Endothelial cell of umbilical vein (primary cell): Measurements from ENCODE around the gene HIPK4. TPM values are rescaled to one million over a fixed set of nuclear protein-coding genes. Genes with fewer than 3 reads are reported as not detected.

Experiments used
- BruUV-seq: library from RNA; stranded (reverse); fragments of 400-500 nt; replicated peaks from 2 replicates; lab custom pipeline; 2021; lab: Mats Ljungman, UMichigan
- CTCF ChIA-PET: fragments of 300-600, 350-600 bp; sonication (Branson Sonifier 250); formaldehyde crosslinking; loops from one replicate; lab custom pipeline; 2021; ENCODE audit warnings: antibody characterized with exemption, inconsistent platforms; lab: Charles Lee
- POLR2A ChIA-PET: fragments of 300-600, 350-600 bp; sonication (Branson Sonifier 250); formaldehyde crosslinking; loops from one replicate; lab custom pipeline; 2021; ENCODE audit warnings: antibody characterized with exemption, inconsistent platforms; lab: Charles Lee
- DNase-seq: peaks from one replicate; pipeline ENCODE4 v3.0.0-alpha.2; 2011; ENCODE audit warnings: low read depth, low spot score
- FAIRE-seq: peaks from 2 replicates; lab custom pipeline; 2011; peaks lifted over from hg19 to GRCh38; lab: Jason Lieb, UNC
- H2AFZ ChIP-seq: 2 replicates; pipeline ENCODE4 v1.6.0; 2012; ENCODE audit warnings: low read depth, low read length, control low read depth, inconsistent platforms
- H3K27ac ChIP-seq: 2 replicates; pipeline ENCODE4 v1.5.1; 2011; ENCODE audit warnings: low read depth, mild to moderate bottlenecking, control low read depth, low read length, moderate library complexity; ENCODE audit not compliant: insufficient read depth
- H3K27me3 ChIP-seq, 2 experiments: 2 replicates each; pipeline versions ENCODE4 v1.6.0 to v1.6.1; 2011; ENCODE audit warnings: low read length in 2 of 2, mixed read lengths in 1 of 2; ENCODE audit not compliant: control insufficient read depth in 2 of 2, insufficient read depth in 2 of 2
- H3K36me3 ChIP-seq, 2 experiments: 2 replicates in 1 of 2; 3 replicates in 1 of 2; pipeline ENCODE4 v1.5.1; 2011; ENCODE audit warnings: low read length in 2 of 2, mild to moderate bottlenecking in 1 of 2, moderate library complexity in 1 of 2; ENCODE audit not compliant: control insufficient read depth in 2 of 2, insufficient read depth in 2 of 2; ENCODE audit errors: extremely low read depth in 1 of 2
- H3K4me1 ChIP-seq: 3 replicates; pipeline ENCODE4 v1.5.1; 2011; ENCODE audit warnings: mild to moderate bottlenecking, low read length; ENCODE audit not compliant: control insufficient read depth, insufficient read depth; ENCODE audit errors: extremely low read depth
- H3K4me2 ChIP-seq: 2 replicates; pipeline ENCODE4 v1.6.1; 2011; ENCODE audit warnings: low read length, control low read depth, mixed read lengths; ENCODE audit not compliant: insufficient read depth
- H3K4me3 ChIP-seq, 3 experiments: fragments of 200-600 bp in 1 of 3; sonication (generic), shearing (Covaris generic) in 1 of 3; replicated peaks in 1 of 3; 2 replicates each; pipeline ENCODE4 v1.5.1; 2011 to 2016; ENCODE audit warnings: control low read depth in 3 of 3, low read length in 3 of 3, mild to moderate bottlenecking in 2 of 3, inconsistent platforms in 1 of 3, low read depth in 1 of 3, moderate library complexity in 1 of 3; ENCODE audit not compliant: insufficient read depth in 1 of 3
- H3K79me2 ChIP-seq: 2 replicates; pipeline ENCODE4 v1.6.0; 2012; ENCODE audit warnings: low read length, inconsistent platforms; ENCODE audit not compliant: control insufficient read depth, insufficient read depth
- H3K9ac ChIP-seq: replicated peaks from 2 replicates; pipeline ENCODE3; 2011; ENCODE audit warnings: low read length, control low read depth; ENCODE audit not compliant: insufficient read depth; ENCODE audit errors: extremely low read depth
- H3K9me1 ChIP-seq: replicated peaks from 3 replicates; pipeline ENCODE4 v1.6.0; 2011; ENCODE audit warnings: mild to moderate bottlenecking, low read length; ENCODE audit not compliant: control insufficient read depth, insufficient read depth; ENCODE audit errors: extremely low read depth
- H3K9me3 ChIP-seq: replicated peaks from 2 replicates; pipeline ENCODE4 v1.5.1; 2012; ENCODE audit warnings: low read length, inconsistent platforms; ENCODE audit not compliant: control insufficient read depth, insufficient read depth
- H4K20me1 ChIP-seq: replicated peaks from 2 replicates; pipeline ENCODE3; 2011; ENCODE audit warnings: mild to moderate bottlenecking, low read length; ENCODE audit not compliant: control insufficient read depth, insufficient read depth; ENCODE audit errors: extremely low read depth
- CTCF ChIP-seq, 2 donors: IDR thresholded peaks; 1 replicate in 1 of 2; 2 replicates in 1 of 2; pipeline ENCODE4 v1.5.1; 2011; ENCODE audit warnings: low read length in 2 of 2, mild to moderate bottlenecking in 2 of 2, moderate library complexity in 2 of 2, control low read depth in 1 of 2, inconsistent platforms in 1 of 2, low read depth in 1 of 2; ENCODE audit not compliant: insufficient read depth in 1 of 2; ENCODE audit errors: extremely low read depth in 1 of 2
- EZH2 ChIP-seq: IDR thresholded peaks from 2 replicates; pipeline ENCODE4 v1.6.1; 2012; ENCODE audit warnings: borderline replicate concordance, low read depth, mild to moderate bottlenecking, moderate library complexity, low read length, inconsistent platforms; ENCODE audit not compliant: severe bottlenecking
- GATA2 ChIP-seq: IDR thresholded peaks from 2 replicates; pipeline ENCODE4 v1.7.0; 2011; ENCODE audit warnings: low read depth, mild to moderate bottlenecking, moderate library complexity, mixed read lengths, low read length; ENCODE audit not compliant: insufficient read length, insufficient read depth
- JUN ChIP-seq: IDR thresholded peaks from 2 replicates; pipeline ENCODE4 v1.6.1; 2011; ENCODE audit warnings: borderline replicate concordance, low read depth; ENCODE audit not compliant: insufficient read length, insufficient read depth
- MAX ChIP-seq: IDR thresholded peaks from 2 replicates; pipeline ENCODE4 v1.6.1; 2011; ENCODE audit not compliant: insufficient read depth, insufficient read length
- MYC ChIP-seq: IDR thresholded peaks from one replicate; pipeline ENCODE4 v1.6.1; 2011; ENCODE audit warnings: mild to moderate bottlenecking, low read depth, low read length
- POLR2A ChIP-seq: IDR thresholded peaks from 2 replicates; pipeline ENCODE4 v1.6.1; 2012; ENCODE audit warnings: low read depth, mild to moderate bottlenecking, control low read depth, low read length
- POLR2AphosphoS5 ChIP-seq: IDR thresholded peaks from 2 replicates; pipeline ENCODE4 v1.6.1; 2012; ENCODE audit warnings: low read depth, mild to moderate bottlenecking, control low read depth, low read length, moderate library complexity; ENCODE audit not compliant: insufficient read depth
- dilution Hi-C: fragments of 300-500 bp; cut with MboI; formaldehyde crosslinking; loops from one replicate; pipeline ENCODE4 v1.15.0; 2019; ENCODE audit warnings: low sequenced_read_pairs; ENCODE audit not compliant: extremely low pct_ligation_motif_present
- intact Hi-C: fragments of 100-400 bp; cut with micrococcal nuclease; formaldehyde crosslinking; loops from one replicate; pipeline ENCODE4 v1.10.0; 2022
- polyA plus RNA-seq, 4 experiments: library from polyadenylated mRNA; depleted of rRNA in 3 of 4; stranded (reverse) in 3 of 4; unstranded in 1 of 4; fragments of >200 nt; gene quantifications; 2 replicates each; pipeline versions ENCODE4 v1.2.1 to v1.2.3, GENCODE V29; 2011 to 2012; ENCODE audit warnings: missing spikeins in 1 of 4
- total RNA-seq: library from RNA; stranded (reverse); gene quantifications from 2 replicates; pipeline ENCODE4 v1.2.3, GENCODE V29; 2021

The HIPK4 gene
- total and polyA plus RNA-seq, 2 donors (not counting 3 experiments of a cell fraction or from before 2014, with no cell fraction given): 0.12 TPM; not detected in 1

- CTCF ChIA-PET: no interaction called here
- no peaks in the 10 kb centered on the region for H3K9me3 ChIP-seq
- intact Hi-C loops: no loop called here
- BruUV-seq: no TSS peak
- DNase-seq (no peak), FAIRE-seq (peak; percentile 42)
- no peak overlapping the region for H3K4me3 ChIP-seq
- dilution Hi-C loops: no loop called here
- no peak overlapping the region for H3K9ac ChIP-seq
- H4K20me1 ChIP-seq: no peaks in the 10 kb centered on the region
- TF ChIP-seq MYC: no peak
- no peak for TF ChIP-seq MAX
- no peak for TF ChIP-seq EZH2
- TF ChIP-seq POLR2A: no peak
- TF ChIP-seq GATA2: no peak
- no peak for TF ChIP-seq JUN
- no peak for TF ChIP-seq CTCF (IDR thresholded peaks at IDR 0.05; ENCODE audit: extremely low read depth in 1 of 2, insufficient read depth in 1 of 2, low read depth in 1 of 2, low read length in 2 of 2)
- TF ChIP-seq POLR2AphosphoS5: no peak
- peaks cover 7% of the 10 kb centered on the region for H3K4me1 ChIP-seq
- H3K27ac ChIP-seq: no peak overlapping the region
- peaks cover 0 to 3% of the 10 kb centered on the region in 2 experiments for H3K36me3 ChIP-seq
- H3K4me2 ChIP-seq: no peak overlapping the region
- POLR2A ChIA-PET: no interaction called here
- no peaks in the 10 kb centered on the region for H3K79me2 ChIP-seq
- no peak overlapping the region for H2AFZ ChIP-seq
- no peaks in the 10 kb centered on the region for H3K9me1 ChIP-seq
- H3K27me3 ChIP-seq: no peaks in the 10 kb centered on the region
These were observed 27.8 kb downstream of the HIPK4 start for GRCh38 chr19:40362160-40362559.
